GM23338 (cell line): ENCODE data around the gene GOLGA1. TPM values are rescaled to one million over a fixed set of nuclear protein-coding genes. Genes with fewer than 3 reads are reported as not detected.

ENCODE experiments used
- ATAC-seq: fragments of 200-7000 bp; cut with Tn5 transposase; 3 replicates; pipeline ENCODE4 v1.9.1; 2020
- DNase-seq: peaks from one replicate; pipeline ENCODE4 v3.0.0-alpha.2; 2015; ENCODE audit warnings: low spot score
- H2AFZ ChIP-seq: fragments of 200-600 bp; sonication (generic); 2 replicates; pipeline ENCODE4 v1.8.0; 2016; ENCODE audit warnings: antibody characterized with exemption, mild to moderate bottlenecking, moderate library complexity
- H3F3A ChIP-seq: fragments of 200-600 bp; sonication (generic); replicated peaks from 2 replicates; pipeline ENCODE4 v1.8.0; 2017; ENCODE audit warnings: antibody characterized with exemption, mixed run types, low read depth
- H3K27ac ChIP-seq: fragments of 200-600 bp; sonication (generic); 2 replicates; pipeline ENCODE4 v1.6.1; 2016; ENCODE audit warnings: low read depth
- H3K27me3 ChIP-seq: fragments of 200-600 bp; sonication (generic); 2 replicates; pipeline ENCODE4 v1.8.0; 2016; ENCODE audit warnings: mild to moderate bottlenecking, mixed run types, moderate library complexity; ENCODE audit not compliant: insufficient read depth
- H3K36me3 ChIP-seq: fragments of 200-600 bp; sonication (generic); 2 replicates; pipeline ENCODE4 v1.8.0; 2016; ENCODE audit warnings: mild to moderate bottlenecking; ENCODE audit not compliant: insufficient read depth
- H3K4me1 ChIP-seq: fragments of 200-600 bp; sonication (generic); 2 replicates; pipeline ENCODE4 v1.8.0; 2016; ENCODE audit warnings: mild to moderate bottlenecking, moderate library complexity; ENCODE audit not compliant: insufficient read depth
- H3K4me2 ChIP-seq: fragments of 200-600 bp; sonication (generic); 2 replicates; pipeline ENCODE4 v1.7.1; 2017; ENCODE audit warnings: mixed run types
- H3K4me3 ChIP-seq: fragments of 200-600 bp; sonication (generic); 2 replicates; pipeline ENCODE4 v1.6.1; 2016; ENCODE audit warnings: mixed run types
- H3K79me2 ChIP-seq: fragments of 200-600 bp; sonication (generic); replicated peaks from 2 replicates; pipeline ENCODE4 v1.8.0; 2017; ENCODE audit warnings: mild to moderate bottlenecking; ENCODE audit not compliant: insufficient read depth
- H3K9me2 ChIP-seq: fragments of 200-600 bp; sonication (generic); 2 replicates; pipeline ENCODE4 v1.8.0; 2017; ENCODE audit not compliant: insufficient read depth
- H4K20me1 ChIP-seq: fragments of 200-600 bp; sonication (generic); replicated peaks from 2 replicates; pipeline ENCODE4 v1.8.0; 2017; ENCODE audit warnings: mild to moderate bottlenecking; ENCODE audit not compliant: insufficient read depth
- H3K27ac Mint-ChIP-seq: 2 replicates; pipeline ENCODE4 v1.8.0; 2020; ENCODE audit warnings: inconsistent platforms, mild to moderate bottlenecking, moderate library complexity, mixed read lengths
- H3K27me3 Mint-ChIP-seq: 3 replicates; pipeline ENCODE4 v1.8.0; 2022; ENCODE audit warnings: low read depth, mild to moderate bottlenecking, moderate library complexity, mixed read lengths, inconsistent platforms; ENCODE audit not compliant: insufficient read depth, poor library complexity
- H3K36me3 Mint-ChIP-seq: 3 replicates; pipeline ENCODE4 v1.8.0; 2021; ENCODE audit warnings: low read depth, mild to moderate bottlenecking, inconsistent platforms, moderate library complexity, mixed read lengths
- H3K4me1 Mint-ChIP-seq: 3 replicates; pipeline ENCODE4 v1.8.0; 2020; ENCODE audit warnings: mild to moderate bottlenecking, inconsistent platforms, mixed read lengths
- H3K4me3 Mint-ChIP-seq: 3 replicates; pipeline ENCODE4 v1.8.0; 2021; ENCODE audit warnings: moderate library complexity, mild to moderate bottlenecking, inconsistent platforms, mixed read lengths
- H3K9me3 Mint-ChIP-seq: 3 replicates; pipeline ENCODE4 v1.8.0; 2020; ENCODE audit warnings: moderate library complexity, mild to moderate bottlenecking, inconsistent platforms, mixed read lengths
- EZH2phosphoT487 ChIP-seq: fragments of 200-600 bp; sonication (generic); IDR thresholded peaks from one replicate; pipeline ENCODE4 v1.8.1; 2018; ENCODE audit warnings: antibody characterized with exemption; ENCODE audit not compliant: unreplicated experiment
- POLR2AphosphoS5 ChIP-seq: IDR thresholded peaks from 2 replicates; pipeline ENCODE4 v1.6.1; 2016; ENCODE audit warnings: antibody characterized with exemption, low read depth
- ZNF114 ChIP-seq: fragments of 250-450 bp; sonication (Bioruptor Pico); IDR thresholded peaks from 2 replicates; pipeline ENCODE4 v1.5.0; 2020; ENCODE audit warnings: mild to moderate bottlenecking, moderate library complexity
- ZNF331 ChIP-seq: fragments of 250-450 bp; sonication (Bioruptor Pico); IDR thresholded peaks from 2 replicates; pipeline ENCODE4 v1.5.0; 2020; ENCODE audit warnings: low read depth, mild to moderate bottlenecking, moderate library complexity
- polyA plus RNA-seq: library from polyadenylated mRNA; unstranded; fragments of >200 nt; fragmentation: Nextera tagmentation; extraction: Ambion mirVana; gene quantifications from 2 replicates; pipeline ENCODE4 v1.2.1, GENCODE V29; 2016
- total RNA-seq: library from RNA; depleted of rRNA; stranded (reverse); fragments of >200 nt; shearing (Covaris generic); gene quantifications from 2 replicates; pipeline ENCODE4 v1.2.3, GENCODE V29; 2014
- TF ChIP-seq, protein P1 (sequence below): IDR thresholded peaks from 2 replicates; pipeline ENCODE4 v1.6.1; 2016; ENCODE audit warnings: antibody characterized with exemption
- TF ChIP-seq, protein P2 (sequence below), 2 experiments: fragments of 200-600 bp in 1 of 2; sonication (generic) in 1 of 2; conservative IDR thresholded peaks; 2 replicates each; pipeline versions ENCODE4 v1.5.1 to v1.6.1; 2016 to 2017; ENCODE audit warnings: antibody characterized with exemption in 2 of 2, low read depth in 2 of 2, mild to moderate bottlenecking in 2 of 2, moderate library complexity in 1 of 2
- TF ChIP-seq, protein P3 (sequence below): fragments of 250-450 bp; sonication (Bioruptor Pico); IDR thresholded peaks from 2 replicates; pipeline ENCODE4 v1.5.0; 2020; ENCODE audit warnings: mild to moderate bottlenecking, moderate library complexity

Gene GOLGA1
- total and polyA plus RNA-seq, 2 experiments from 2014 or later, result 6.1 to 8.0 TPM

DNA sequence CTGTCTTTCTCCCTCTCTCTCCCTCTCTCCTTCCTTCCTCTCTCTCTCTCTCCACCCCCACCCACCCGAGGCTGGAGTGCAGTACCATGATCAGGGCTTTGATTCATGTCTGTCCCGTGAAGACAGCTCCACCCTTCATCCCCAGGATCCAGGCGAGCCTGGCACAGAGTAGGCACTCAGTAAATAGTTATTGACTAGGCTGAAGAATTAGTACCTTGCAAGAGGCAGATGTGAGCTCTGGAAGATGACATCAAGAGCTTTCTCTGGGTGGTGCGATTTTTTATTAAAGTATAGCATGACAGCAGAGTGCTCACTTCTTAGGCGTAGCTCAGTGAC is 111.6 kb downstream of the GOLGA1 start:
- no peak for DNase-seq
- Histone ChIP-seq H3K9me2 (no peaks in the 10 kb centered on the region), H3K4me1 (no peaks in the 10 kb centered on the region), H3K27me3 (no peaks in the 10 kb centered on the region), H3K27ac (no peak overlapping the region), H3K36me3 (no peaks in the 10 kb centered on the region), H2AFZ (no peak overlapping the region), H4K20me1 (no peaks in the 10 kb centered on the region), H3K4me2 (no peak overlapping the region; the same call in 1 of the 2 replicates), H3F3A (no peaks in the 10 kb centered on the region), H3K79me2 (no peaks in the 10 kb centered on the region), H3K4me3 (no peak overlapping the region)
- H3K27me3 Mint-ChIP-seq, result peaks cover 7% of the 10 kb centered on the region
- no peaks in the 10 kb centered on the region; the same call in 2 of the 3 replicates for H3K36me3 Mint-ChIP-seq
- ATAC-seq, result peak; percentile 42; the same call in 2 of the 3 replicates
- TF ChIP-seq, protein P1, sequence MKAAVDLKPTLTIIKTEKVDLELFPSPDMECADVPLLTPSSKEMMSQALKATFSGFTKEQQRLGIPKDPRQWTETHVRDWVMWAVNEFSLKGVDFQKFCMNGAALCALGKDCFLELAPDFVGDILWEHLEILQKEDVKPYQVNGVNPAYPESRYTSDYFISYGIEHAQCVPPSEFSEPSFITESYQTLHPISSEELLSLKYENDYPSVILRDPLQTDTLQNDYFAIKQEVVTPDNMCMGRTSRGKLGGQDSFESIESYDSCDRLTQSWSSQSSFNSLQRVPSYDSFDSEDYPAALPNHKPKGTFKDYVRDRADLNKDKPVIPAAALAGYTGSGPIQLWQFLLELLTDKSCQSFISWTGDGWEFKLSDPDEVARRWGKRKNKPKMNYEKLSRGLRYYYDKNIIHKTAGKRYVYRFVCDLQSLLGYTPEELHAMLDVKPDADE, result no peak
- no peak for TF ChIP-seq ZNF331 (CRISPR knock-in tag)
- TF ChIP-seq, protein P2, sequence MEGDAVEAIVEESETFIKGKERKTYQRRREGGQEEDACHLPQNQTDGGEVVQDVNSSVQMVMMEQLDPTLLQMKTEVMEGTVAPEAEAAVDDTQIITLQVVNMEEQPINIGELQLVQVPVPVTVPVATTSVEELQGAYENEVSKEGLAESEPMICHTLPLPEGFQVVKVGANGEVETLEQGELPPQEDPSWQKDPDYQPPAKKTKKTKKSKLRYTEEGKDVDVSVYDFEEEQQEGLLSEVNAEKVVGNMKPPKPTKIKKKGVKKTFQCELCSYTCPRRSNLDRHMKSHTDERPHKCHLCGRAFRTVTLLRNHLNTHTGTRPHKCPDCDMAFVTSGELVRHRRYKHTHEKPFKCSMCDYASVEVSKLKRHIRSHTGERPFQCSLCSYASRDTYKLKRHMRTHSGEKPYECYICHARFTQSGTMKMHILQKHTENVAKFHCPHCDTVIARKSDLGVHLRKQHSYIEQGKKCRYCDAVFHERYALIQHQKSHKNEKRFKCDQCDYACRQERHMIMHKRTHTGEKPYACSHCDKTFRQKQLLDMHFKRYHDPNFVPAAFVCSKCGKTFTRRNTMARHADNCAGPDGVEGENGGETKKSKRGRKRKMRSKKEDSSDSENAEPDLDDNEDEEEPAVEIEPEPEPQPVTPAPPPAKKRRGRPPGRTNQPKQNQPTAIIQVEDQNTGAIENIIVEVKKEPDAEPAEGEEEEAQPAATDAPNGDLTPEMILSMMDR (conservative IDR thresholded peaks at IDR 0.05; ENCODE audit: low read depth in 2 of 2), result no peak
- no peak for TF ChIP-seq POLR2AphosphoS5
- H3K27ac Mint-ChIP-seq, result no peak overlapping the region
- H3K9me3 Mint-ChIP-seq, result peaks cover 5% of the 10 kb centered on the region; the same call in 2 of the 3 replicates
- H3K4me1 Mint-ChIP-seq, result peaks cover 11% of the 10 kb centered on the region; the same call in 2 of the 3 replicates
- H3K4me3 Mint-ChIP-seq, result no peak overlapping the region

DNA sequence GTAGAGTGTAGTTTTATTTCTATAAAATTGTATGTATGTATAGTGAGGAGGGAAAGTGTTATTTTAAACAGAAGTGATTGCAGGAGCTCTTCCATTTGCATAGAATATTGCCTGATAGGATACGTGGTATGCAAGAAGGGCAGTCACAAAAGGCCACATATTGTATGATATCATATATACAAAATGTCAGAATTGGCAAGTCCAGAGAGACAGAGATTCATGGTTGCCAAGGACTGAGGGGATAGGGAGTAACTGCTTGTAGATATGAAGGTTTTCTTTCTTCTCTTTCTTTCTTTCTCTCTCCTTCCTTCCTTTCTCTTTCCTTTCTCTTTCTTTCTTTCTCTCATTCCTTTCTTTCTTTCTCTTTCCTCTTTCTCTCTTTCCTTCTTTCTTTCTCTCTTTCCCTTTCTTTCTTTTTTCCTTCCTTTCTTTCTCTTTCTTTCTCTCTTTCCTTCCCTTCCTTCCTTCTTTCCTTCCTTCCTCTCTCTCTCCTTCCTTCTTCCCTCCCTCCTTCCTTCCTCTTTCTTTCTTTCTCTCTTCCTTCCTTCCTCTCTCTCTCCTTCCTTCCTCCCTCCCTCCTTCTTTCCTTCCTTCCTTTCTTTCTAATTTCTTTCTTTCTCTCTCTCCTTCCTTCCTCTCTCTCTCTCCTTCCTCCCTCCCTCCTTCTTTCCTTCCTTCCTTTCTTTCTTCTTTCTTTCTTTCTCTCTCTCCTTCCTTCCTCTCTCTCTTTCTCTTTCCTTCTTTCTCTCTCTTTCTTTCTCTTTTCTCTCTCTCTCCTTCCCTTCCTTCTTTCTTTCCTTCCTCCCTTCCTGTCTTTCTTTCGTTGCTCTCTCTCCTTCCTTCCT is 112.2 kb downstream of the GOLGA1 start:
- H2AFZ ChIP-seq, result no peak overlapping the region; the same call in 1 of the 2 replicates
- TF ChIP-seq ZNF114 (CRISPR knock-in tag) (no peak), EZH2phosphoT487 (no peak)
- TF ChIP-seq, protein P3, sequence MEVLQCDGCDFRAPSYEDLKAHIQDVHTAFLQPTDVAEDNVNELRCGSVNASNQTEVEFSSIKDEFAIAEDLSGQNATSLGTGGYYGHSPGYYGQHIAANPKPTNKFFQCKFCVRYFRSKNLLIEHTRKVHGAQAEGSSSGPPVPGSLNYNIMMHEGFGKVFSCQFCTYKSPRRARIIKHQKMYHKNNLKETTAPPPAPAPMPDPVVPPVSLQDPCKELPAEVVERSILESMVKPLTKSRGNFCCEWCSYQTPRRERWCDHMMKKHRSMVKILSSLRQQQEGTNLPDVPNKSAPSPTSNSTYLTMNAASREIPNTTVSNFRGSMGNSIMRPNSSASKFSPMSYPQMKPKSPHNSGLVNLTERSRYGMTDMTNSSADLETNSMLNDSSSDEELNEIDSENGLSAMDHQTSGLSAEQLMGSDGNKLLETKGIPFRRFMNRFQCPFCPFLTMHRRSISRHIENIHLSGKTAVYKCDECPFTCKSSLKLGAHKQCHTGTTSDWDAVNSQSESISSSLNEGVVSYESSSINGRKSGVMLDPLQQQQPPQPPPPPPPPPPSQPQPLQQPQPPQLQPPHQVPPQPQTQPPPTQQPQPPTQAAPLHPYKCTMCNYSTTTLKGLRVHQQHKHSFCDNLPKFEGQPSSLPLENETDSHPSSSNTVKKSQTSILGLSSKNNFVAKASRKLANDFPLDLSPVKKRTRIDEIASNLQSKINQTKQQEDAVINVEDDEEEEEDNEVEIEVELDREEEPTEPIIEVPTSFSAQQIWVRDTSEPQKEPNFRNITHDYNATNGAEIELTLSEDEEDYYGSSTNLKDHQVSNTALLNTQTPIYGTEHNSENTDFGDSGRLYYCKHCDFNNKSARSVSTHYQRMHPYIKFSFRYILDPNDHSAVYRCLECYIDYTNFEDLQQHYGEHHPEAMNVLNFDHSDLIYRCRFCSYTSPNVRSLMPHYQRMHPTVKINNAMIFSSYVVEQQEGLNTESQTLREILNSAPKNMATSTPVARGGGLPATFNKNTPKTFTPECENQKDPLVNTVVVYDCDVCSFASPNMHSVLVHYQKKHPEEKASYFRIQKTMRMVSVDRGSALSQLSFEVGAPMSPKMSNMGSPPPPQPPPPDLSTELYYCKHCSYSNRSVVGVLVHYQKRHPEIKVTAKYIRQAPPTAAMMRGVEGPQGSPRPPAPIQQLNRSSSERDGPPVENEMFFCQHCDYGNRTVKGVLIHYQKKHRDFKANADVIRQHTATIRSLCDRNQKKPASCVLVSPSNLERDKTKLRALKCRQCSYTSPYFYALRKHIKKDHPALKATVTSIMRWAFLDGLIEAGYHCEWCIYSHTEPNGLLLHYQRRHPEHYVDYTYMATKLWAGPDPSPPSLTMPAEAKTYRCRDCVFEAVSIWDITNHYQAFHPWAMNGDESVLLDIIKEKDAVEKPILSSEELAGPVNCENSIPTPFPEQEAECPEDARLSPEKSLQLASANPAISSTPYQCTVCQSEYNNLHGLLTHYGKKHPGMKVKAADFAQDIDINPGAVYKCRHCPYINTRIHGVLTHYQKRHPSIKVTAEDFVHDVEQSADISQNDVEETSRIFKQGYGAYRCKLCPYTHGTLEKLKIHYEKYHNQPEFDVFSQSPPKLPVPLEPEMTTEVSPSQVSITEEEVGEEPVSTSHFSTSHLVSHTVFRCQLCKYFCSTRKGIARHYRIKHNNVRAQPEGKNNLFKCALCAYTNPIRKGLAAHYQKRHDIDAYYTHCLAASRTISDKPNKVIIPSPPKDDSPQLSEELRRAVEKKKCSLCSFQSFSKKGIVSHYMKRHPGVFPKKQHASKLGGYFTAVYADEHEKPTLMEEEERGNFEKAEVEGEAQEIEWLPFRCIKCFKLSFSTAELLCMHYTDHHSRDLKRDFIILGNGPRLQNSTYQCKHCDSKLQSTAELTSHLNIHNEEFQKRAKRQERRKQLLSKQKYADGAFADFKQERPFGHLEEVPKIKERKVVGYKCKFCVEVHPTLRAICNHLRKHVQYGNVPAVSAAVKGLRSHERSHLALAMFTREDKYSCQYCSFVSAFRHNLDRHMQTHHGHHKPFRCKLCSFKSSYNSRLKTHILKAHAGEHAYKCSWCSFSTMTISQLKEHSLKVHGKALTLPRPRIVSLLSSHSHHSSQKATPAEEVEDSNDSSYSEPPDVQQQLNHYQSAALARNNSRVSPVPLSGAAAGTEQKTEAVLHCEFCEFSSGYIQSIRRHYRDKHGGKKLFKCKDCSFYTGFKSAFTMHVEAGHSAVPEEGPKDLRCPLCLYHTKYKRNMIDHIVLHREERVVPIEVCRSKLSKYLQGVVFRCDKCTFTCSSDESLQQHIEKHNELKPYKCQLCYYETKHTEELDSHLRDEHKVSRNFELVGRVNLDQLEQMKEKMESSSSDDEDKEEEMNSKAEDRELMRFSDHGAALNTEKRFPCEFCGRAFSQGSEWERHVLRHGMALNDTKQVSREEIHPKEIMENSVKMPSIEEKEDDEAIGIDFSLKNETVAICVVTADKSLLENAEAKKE, result no peak

More for the DNA sequence above, 112.2 kb downstream of the GOLGA1 start:
- H3K9me3 Mint-ChIP-seq, result peaks cover 5% of the 10 kb centered on the region; the same call in 2 of the 3 replicates
- Histone ChIP-seq H3K4me3 (no peak overlapping the region), H4K20me1 (no peaks in the 10 kb centered on the region), H3K36me3 (no peaks in the 10 kb centered on the region), H3K9me2 (no peaks in the 10 kb centered on the region), H3K27me3 (no peaks in the 10 kb centered on the region), H3K4me1 (no peaks in the 10 kb centered on the region), H3F3A (no peaks in the 10 kb centered on the region), H3K79me2 (no peaks in the 10 kb centered on the region), H3K4me2 (no peak overlapping the region; the same call in 1 of the 2 replicates), H3K27ac (no peak overlapping the region)
- H3K36me3 Mint-ChIP-seq, result no peaks in the 10 kb centered on the region; the same call in 2 of the 3 replicates
- DNase-seq, result no peak
- ATAC-seq, result no peak
- H3K27me3 Mint-ChIP-seq, result peaks cover 7% of the 10 kb centered on the region
- H3K27ac Mint-ChIP-seq, result no peak overlapping the region
- H3K4me3 Mint-ChIP-seq, result no peak overlapping the region
- H3K4me1 Mint-ChIP-seq, result peaks cover 11% of the 10 kb centered on the region; the same call in 2 of the 3 replicates
